Measurements from ENCODE around the gene ASTN1.

GRCh38 chr1:177035586-177035985 lies 128.9 kb downstream of the ASTN1 start:
- TF ChIP-seq CTCF (IDR thresholded peaks at IDR 0.05), result no peak
- TF ChIP-seq POLR2A (IDR thresholded peaks at IDR 0.05), result no peak
- TF ChIP-seq EP300 (IDR thresholded peaks at IDR 0.05), result no peak
- TF ChIP-seq POLR2AphosphoS5 (IDR thresholded peaks at IDR 0.05), result no peak

Measured in gastroesophageal sphincter (tissue), 3 donors.